Measurements from ENCODE around the gene TBC1D10A.

TBC1D10A gene

GRCh38 chr22:30287648-30288418 is 38.9 kb downstream of the TBC1D10A start:
- H3K4me1 Mint-ChIP-seq, result peaks cover 83% of the 10 kb centered on the region
- CTCF ChIA-PET, result interaction anchor here (0.6 to 8.7 kb wide), 45 partner anchors 10 to 652 kb away, joined by 3 to 252 read pairs (median 5); partner anchors contain the start of genes CCDC157, RNF215, SEC14L2 and SF3A1
- H3K4me3 Mint-ChIP-seq, result peak overlapping the region; percentile 81
- H3K27ac Mint-ChIP-seq, result peak overlapping the region; percentile 80
- H3K9me3 Mint-ChIP-seq, result no peaks in the 10 kb centered on the region
- H3K36me3 Mint-ChIP-seq, result peaks cover 17% of the 10 kb centered on the region
- no peaks in the 10 kb centered on the region for H3K27me3 Mint-ChIP-seq
- peak; percentile 94 for DNase-seq

GRCh38 chr22:30286813-30287647 is 39.7 kb downstream of the TBC1D10A start:
- CTCF ChIA-PET, result interaction anchor here (0.5 to 8.7 kb wide), 35 partner anchors 9 to 651 kb away, joined by 3 to 252 read pairs (median 6); partner anchors contain the start of genes CCDC157, RNF215, SEC14L2 and SF3A1
- no peaks in the 10 kb centered on the region for H3K27me3 Mint-ChIP-seq
- H3K36me3 Mint-ChIP-seq, result peaks cover 16% of the 10 kb centered on the region
- H3K27ac Mint-ChIP-seq, result peak overlapping the region; percentile 2
- DNase-seq, result peak; percentile 92
- H3K4me3 Mint-ChIP-seq, result no peak overlapping the region
- peaks cover 90% of the 10 kb centered on the region for H3K4me1 Mint-ChIP-seq
- no peaks in the 10 kb centered on the region for H3K9me3 Mint-ChIP-seq

- CTCF ChIA-PET, result interaction anchor here (1.0 to 8.7 kb wide), 8 partner anchors 9 to 198 kb away, joined by 3 to 252 read pairs (median 32); partner anchors contain the start of genes RNF215 and TBC1D10A
- no peak for DNase-seq
- H3K9me3 Mint-ChIP-seq, result no peaks in the 10 kb centered on the region
- no peak overlapping the region for H3K4me3 Mint-ChIP-seq
- no peak overlapping the region for H3K27ac Mint-ChIP-seq
- no peaks in the 10 kb centered on the region for H3K27me3 Mint-ChIP-seq
- peaks cover 18% of the 10 kb centered on the region for H3K36me3 Mint-ChIP-seq
- peaks cover 85% of the 10 kb centered on the region for H3K4me1 Mint-ChIP-seq
Measured at GRCh38 chr22:30286331-30286730, 40.4 kb downstream of the TBC1D10A start.

GRCh38 chr22:30285846-30286200 is 40.9 kb downstream of the TBC1D10A start:
- Mint-ChIP-seq H3K36me3 (peaks cover 18% of the 10 kb centered on the region), H3K9me3 (no peaks in the 10 kb centered on the region), H3K27me3 (no peaks in the 10 kb centered on the region), H3K4me1 (peaks cover 82% of the 10 kb centered on the region), H3K27ac (no peak overlapping the region), H3K4me3 (no peak overlapping the region)
- CTCF ChIA-PET, result interaction anchor here (1.0 to 8.7 kb wide), 9 partner anchors 8 to 197 kb away, joined by 3 to 252 read pairs (median 6); partner anchors contain the start of genes RNF215 and TBC1D10A
- no peak for DNase-seq

GRCh38 chr22:30285176-30285845 is 41.4 kb downstream of the TBC1D10A start:
- peaks cover 80% of the 10 kb centered on the region for H3K4me1 Mint-ChIP-seq
- peaks cover 15% of the 10 kb centered on the region for H3K36me3 Mint-ChIP-seq
- no peak for DNase-seq
- CTCF ChIA-PET, result interaction anchor here (0.9 to 7.7 kb wide), 8 partner anchors 15 to 196 kb away, joined by 3 to 252 read pairs (median 4); partner anchors contain the start of gene RNF215
- no peaks in the 10 kb centered on the region for H3K27me3 Mint-ChIP-seq
- H3K9me3 Mint-ChIP-seq, result no peaks in the 10 kb centered on the region
- no peak overlapping the region for H3K4me3 Mint-ChIP-seq
- H3K27ac Mint-ChIP-seq, result no peak overlapping the region

GRCh38 chr22:30284666-30285065 is 42.1 kb downstream of the TBC1D10A start:
- peaks cover 15% of the 10 kb centered on the region for H3K36me3 Mint-ChIP-seq
- peak overlapping the region; percentile 72 for H3K4me3 Mint-ChIP-seq
- peaks cover 77% of the 10 kb centered on the region for H3K4me1 Mint-ChIP-seq
- H3K27me3 Mint-ChIP-seq, result no peaks in the 10 kb centered on the region
- DNase-seq, result no peak
- peak overlapping the region; percentile 62 for H3K27ac Mint-ChIP-seq
- CTCF ChIA-PET, result interaction anchor here (0.9 to 7.7 kb wide), 6 partner anchors 15 to 196 kb away, joined by 3 to 252 read pairs (median 5); partner anchors contain the start of gene RNF215
- H3K9me3 Mint-ChIP-seq, result no peaks in the 10 kb centered on the region

- Mint-ChIP-seq H3K4me1 (peaks cover 79% of the 10 kb centered on the region), H3K27ac (peak overlapping the region; percentile 62), H3K9me3 (no peaks in the 10 kb centered on the region), H3K4me3 (peak overlapping the region; percentile 72), H3K36me3 (peaks cover 15% of the 10 kb centered on the region), H3K27me3 (no peaks in the 10 kb centered on the region)
- CTCF ChIA-PET, result interaction anchor here (1.2 to 5.9 kb wide), 5 partner anchors 28 to 178 kb away, joined by 3 to 68 read pairs (median 4); no protein-coding TSS in a partner anchor
- no peak for DNase-seq
Measured at GRCh38 chr22:30284172-30284571, 42.6 kb downstream of the TBC1D10A start.

- no peak for DNase-seq
- peaks cover 18% of the 10 kb centered on the region for H3K36me3 Mint-ChIP-seq
- CTCF ChIA-PET, result interaction anchor here (0.7 to 1.7 kb wide), 7 partner anchors 15 to 195 kb away, joined by 3 to 5 read pairs (median 4); no protein-coding TSS in a partner anchor
- peak overlapping the region; percentile 72 for H3K4me3 Mint-ChIP-seq
- no peaks in the 10 kb centered on the region for H3K9me3 Mint-ChIP-seq
- peak overlapping the region; percentile 53 for H3K27ac Mint-ChIP-seq
- H3K4me1 Mint-ChIP-seq, result peaks cover 79% of the 10 kb centered on the region
- no peaks in the 10 kb centered on the region for H3K27me3 Mint-ChIP-seq
Measured at GRCh38 chr22:30283342-30283741, 43.4 kb downstream of the TBC1D10A start.

GRCh38 chr22:30282616-30283046 is 44.1 kb downstream of the TBC1D10A start:
- DNase-seq, result no peak
- Mint-ChIP-seq H3K36me3 (peaks cover 21% of the 10 kb centered on the region), H3K27me3 (peaks cover 7% of the 10 kb centered on the region), H3K27ac (peak overlapping the region; percentile 53), H3K4me3 (peak overlapping the region; percentile 72), H3K4me1 (peaks cover 79% of the 10 kb centered on the region), H3K9me3 (no peaks in the 10 kb centered on the region)
- CTCF ChIA-PET, result interaction anchor here (0.7 to 1.7 kb wide), 6 partner anchors 14 to 194 kb away, joined by 3 to 4 read pairs (median 4); no protein-coding TSS in a partner anchor

GRCh38 chr22:30280505-30280904 is 46.2 kb downstream of the TBC1D10A start:
- Mint-ChIP-seq H3K4me3 (no peak overlapping the region), H3K9me3 (no peaks in the 10 kb centered on the region), H3K27me3 (peaks cover 7% of the 10 kb centered on the region), H3K36me3 (peaks cover 29% of the 10 kb centered on the region), H3K4me1 (peaks cover 80% of the 10 kb centered on the region), H3K27ac (no peak overlapping the region)
- CTCF ChIA-PET, result interaction anchor here (0.6 to 1.8 kb wide), 5 partner anchors 13 to 173 kb away, joined by 3 to 5 read pairs (median 4); no protein-coding TSS in a partner anchor
- DNase-seq, result no peak

- Mint-ChIP-seq H3K4me3 (peak overlapping the region; percentile 1), H3K36me3 (peaks cover 31% of the 10 kb centered on the region), H3K27ac (no peak overlapping the region), H3K9me3 (no peaks in the 10 kb centered on the region), H3K27me3 (peaks cover 7% of the 10 kb centered on the region), H3K4me1 (peaks cover 80% of the 10 kb centered on the region)
- CTCF ChIA-PET, result interaction anchor here (0.6 to 1.8 kb wide), 5 partner anchors 12 to 172 kb away, joined by 3 to 5 read pairs (median 4); no protein-coding TSS in a partner anchor
- no peak for DNase-seq
Measured at GRCh38 chr22:30279932-30280331, 46.8 kb downstream of the TBC1D10A start.

GRCh38 chr22:30279046-30279788 is 47.5 kb downstream of the TBC1D10A start:
- CTCF ChIA-PET, result interaction anchor here (1.5 to 1.8 kb wide), 2 partner anchors 16 to 18 kb away, joined by 5 read pairs; no protein-coding TSS in a partner anchor
- peaks cover 7% of the 10 kb centered on the region for H3K27me3 Mint-ChIP-seq
- peak overlapping the region; percentile 3 for H3K4me3 Mint-ChIP-seq
- no peak for DNase-seq
- no peak overlapping the region for H3K27ac Mint-ChIP-seq
- H3K9me3 Mint-ChIP-seq, result no peaks in the 10 kb centered on the region
- H3K36me3 Mint-ChIP-seq, result peaks cover 30% of the 10 kb centered on the region
- H3K4me1 Mint-ChIP-seq, result peaks cover 80% of the 10 kb centered on the region
